HepG2 (cell line): ENCODE results near the gene FAM162A. TPM values are rescaled to one million over a fixed set of nuclear protein-coding genes. Genes with fewer than 3 reads are reported as not detected.

ENCODE experiments used
- ATAC-seq: fragments of 200-7000 bp; cut with Tn5 transposase; 3 replicates; pipeline ENCODE4 v1.9.1; 2020; ENCODE audit warnings: mild to moderate bottlenecking, moderate library complexity
- Bru-seq: library from RNA; stranded (reverse); fragments of 400-500 nt; gene quantifications from one replicate; lab custom pipeline; 2021; lab: Mats Ljungman, UMichigan
- BruChase-seq, 2 experiments: library from RNA; stranded (reverse); fragments of 400-500 nt; gene quantifications; one replicate each; lab custom pipeline; 2021; lab: Mats Ljungman, UMichigan
- BruUV-seq: library from RNA; stranded (reverse); fragments of 400-500 nt; replicated peaks from 2 replicates; lab custom pipeline; 2021; lab: Mats Ljungman, UMichigan
- CTCF ChIA-PET: fragments of 300-600 bp; formaldehyde crosslinking; extraction: SDS; loops from one replicate; lab custom pipeline; 2021; ENCODE audit warnings: low total read pairs, inconsistent platforms, low intra/inter-chr PET ratio; lab: Yijun Ruan, JAX
- POLR2A ChIA-PET: fragments of 350-600 bp; sonication (Branson Sonifier 250); formaldehyde crosslinking; loops from one replicate; lab custom pipeline; 2020; ENCODE audit warnings: antibody characterized with exemption, inconsistent platforms; lab: Yijun Ruan, JAX
- DNase-seq: peaks from one replicate; pipeline ENCODE4 v3.0.0-alpha.2; 2015; ENCODE audit warnings: low spot score
- FAIRE-seq: peaks from 3 replicates; lab custom pipeline; 2011; peaks lifted over from hg19 to GRCh38; lab: Jason Lieb, UNC
- H2AFZ ChIP-seq: one replicate; pipeline ENCODE4 v1.6.1; 2011; ENCODE audit warnings: low read length, inconsistent platforms
- H3K27ac ChIP-seq: fragments of 300-600 bp; 3 replicates; pipeline ENCODE4 v1.8.0; 2011; ENCODE audit warnings: mixed run types, mild to moderate bottlenecking, mixed read lengths, low read length, inconsistent platforms; ENCODE audit not compliant: insufficient read depth; ENCODE audit errors: extremely low read length
- H3K27me3 ChIP-seq, 2 experiments: fragments of 200-600 bp in 1 of 2; 2 replicates in 1 of 2; 3 replicates in 1 of 2; pipeline versions ENCODE4 v1.6.0 to v1.8.0; 2011; ENCODE audit warnings: low read length in 2 of 2, mild to moderate bottlenecking in 2 of 2, moderate library complexity in 2 of 2, inconsistent platforms in 1 of 2; ENCODE audit not compliant: insufficient read depth in 2 of 2, control insufficient read depth in 1 of 2
- H3K36me3 ChIP-seq, 2 experiments: fragments of 200-600 bp in 1 of 2; replicated peaks in 1 of 2; 2 replicates in 1 of 2; 3 replicates in 1 of 2; pipeline versions ENCODE4 v1.5.1 to v1.8.0; 2011; ENCODE audit warnings: low read length in 2 of 2, inconsistent platforms in 1 of 2; ENCODE audit not compliant: insufficient read depth in 2 of 2, control insufficient read depth in 1 of 2
- H3K4me1 ChIP-seq: 2 replicates; pipeline ENCODE4 v1.5.1; 2012; ENCODE audit warnings: low read length, inconsistent platforms; ENCODE audit not compliant: insufficient read depth
- H3K4me2 ChIP-seq: 2 replicates; pipeline ENCODE4 v1.6.0; 2011; ENCODE audit warnings: low read depth, low read length, inconsistent platforms
- H3K4me3 ChIP-seq, 3 experiments: fragments of 200-600 bp in 1 of 3; sonication (generic), shearing (Covaris generic) in 1 of 3; replicated peaks in 1 of 3; 2 replicates each; pipeline ENCODE4 v1.5.1; 2011 to 2016; ENCODE audit warnings: low read length in 3 of 3, inconsistent platforms in 2 of 3, low read depth in 2 of 3, mild to moderate bottlenecking in 2 of 3, control low read depth in 1 of 3, mixed read lengths in 1 of 3; ENCODE audit not compliant: insufficient read depth in 1 of 3
- H3K79me2 ChIP-seq: one replicate; pipeline ENCODE4 v1.6.1; 2011; ENCODE audit warnings: low read length, inconsistent platforms; ENCODE audit not compliant: insufficient read depth
- H3K9ac ChIP-seq: 2 replicates; pipeline ENCODE4 v1.6.0; 2011; ENCODE audit warnings: mild to moderate bottlenecking, low read depth, low read length, inconsistent platforms; ENCODE audit not compliant: insufficient read depth
- H3K9me3 ChIP-seq: 2 replicates; pipeline ENCODE4 v1.5.1; 2012; ENCODE audit warnings: mild to moderate bottlenecking, low read length
- H4K20me1 ChIP-seq: 2 replicates; pipeline ENCODE4 v1.6.0; 2011; ENCODE audit warnings: inconsistent platforms, mild to moderate bottlenecking, low read length, moderate library complexity; ENCODE audit not compliant: insufficient read depth
- GABPB1 ChIP-seq: IDR thresholded peaks from 2 replicates; pipeline ENCODE4 v1.6.1; 2016; ENCODE audit warnings: mild to moderate bottlenecking, missing genetic modification reagents, moderate library complexity, missing compliant biosample characterization
- NCOA5 ChIP-seq: sonication (generic); formaldehyde crosslinking; IDR thresholded peaks from 2 replicates; pipeline ENCODE4 v1.4.0; 2020; ENCODE audit warnings: missing genetic modification reagents
- RAD51 ChIP-seq: fragments of 450-650 bp; IDR thresholded peaks from 2 replicates; pipeline ENCODE4 v1.6.1; 2016; ENCODE audit warnings: borderline replicate concordance
- U2AF1 ChIP-seq: fragments of 200-400 bp; formaldehyde crosslinking; optimal IDR thresholded peaks from 2 replicates; pipeline ENCODE3; 2017; ENCODE audit warnings: mild to moderate bottlenecking, low read depth, low read length
- ZNF317 ChIP-seq: sonication (generic); formaldehyde crosslinking; IDR thresholded peaks from 2 replicates; pipeline ENCODE4 v1.5.0; 2020; ENCODE audit warnings: mild to moderate bottlenecking, missing genetic modification reagents
- ZNF407 ChIP-seq: sonication (generic); formaldehyde crosslinking; IDR thresholded peaks from one replicate; pipeline ENCODE4 v1.5.1; 2020; ENCODE audit warnings: mild to moderate bottlenecking, missing genetic modification reagents; ENCODE audit errors: not compliant biosample characterization
- ZNF678 ChIP-seq: sonication (generic); formaldehyde crosslinking; IDR thresholded peaks from 2 replicates; pipeline ENCODE4 v1.4.0; 2020; ENCODE audit warnings: mild to moderate bottlenecking, missing genetic modification reagents
- ZNF816 ChIP-seq: sonication (generic); formaldehyde crosslinking; IDR thresholded peaks from 2 replicates; pipeline ENCODE4 v1.8.0; 2022; ENCODE audit warnings: missing genetic modification reagents, mild to moderate bottlenecking, borderline replicate concordance
- WGBS: methylation state at CpG from one replicate; pipeline ENCODE4 v1.1.6; 2017; ENCODE audit warnings: low lambda C conversion rate; 5-methylcytosine and 5-hydroxymethylcytosine counted together
- in situ Hi-C: cut with HindIII; loops from 2 replicates; pipeline ENCODE4 v1.10.0; 2017; ENCODE audit warnings: low pct_unique_long_range_greater_than_20kb; ENCODE audit not compliant: extremely low pct_ligation_motif_present
- intact Hi-C: fragments of 100-400 bp; cut with micrococcal nuclease; formaldehyde crosslinking; loops from one replicate; pipeline ENCODE4 v1.10.0; 2022; ENCODE audit not compliant: unreplicated experiment
- long read RNA-seq, 2 experiments: library from RNA in 1 of 2; library from polyadenylated mRNA in 1 of 2; stranded (forward) in 1 of 2; unstranded in 1 of 2; transcript quantifications; one replicate each; pipeline ENCODE4 v2.0.0, GENCODE V29; 2019 to 2022
- polyA minus RNA-seq, 3 experiments: library from RNA; depleted of rRNA, polyadenylated mRNA; stranded (reverse); fragments of >200 nt; gene quantifications; 2 replicates each; pipeline ENCODE4 v1.2.3, GENCODE V29; 2011; ENCODE audit warnings: low replicate concordance in 1 of 3
- polyA plus RNA-seq, 8 experiments: library from polyadenylated mRNA; depleted of rRNA in 3 of 8; stranded (reverse) in 7 of 8; unstranded in 1 of 8; fragments of >200 nt; fragmentation: Illumina TruSeq in 4 of 8; extraction: Trizol in 4 of 8; gene quantifications; 2 replicates each; pipeline versions ENCODE4 v1.2.1 to v1.2.3, GENCODE V29; 2011 to 2016; ENCODE audit warnings: low read depth in 4 of 8, missing spikeins in 1 of 8, mixed read lengths in 1 of 8; ENCODE audit not compliant: insufficient read depth in 1 of 8
- total RNA-seq, 5 experiments: library from RNA; depleted of rRNA; stranded (reverse); fragments of >200 nt; fragmentation: Illumina TruSeq; extraction: Trizol; gene quantifications; 2 replicates each; pipeline ENCODE4 v1.2.3, GENCODE V29; 2016; ENCODE audit warnings: low read depth in 1 of 5

Gene FAM162A
- total RNA-seq (2016; rRNA removed; fragmentation: Illumina TruSeq; extraction: Trizol) (115 and 131 TPM in 2 replicates), polyA plus RNA-seq (2011; rRNA removed) (141 and 155 TPM in 2 replicates), polyA minus RNA-seq (2011; rRNA and poly(A)+ RNA removed; ENCODE audit: low replicate concordance) (11.7 and 21.1 TPM in 2 replicates), Bru-seq, nascent RNA (percentile 83 among the genes with signal in this experiment), BruChase-seq, experiment 1, labeled RNA remaining after a 6-hour chase (percentile 63 among the genes with signal in this experiment), BruChase-seq, experiment 2, labeled RNA remaining after a 2-hour chase (percentile 62 among the genes with signal in this experiment)
- 18.3 and 23.7 TPM in 2 replicates for total RNA-seq (2016; cell fraction: cytosol; rRNA removed; fragmentation: Illumina TruSeq; extraction: Trizol; ENCODE audit: low read depth)
- 118 and 149 TPM in 2 replicates for total RNA-seq (2016; cell fraction: insoluble cytoplasmic fraction; rRNA removed; fragmentation: Illumina TruSeq; extraction: Trizol)
- total RNA-seq (2016; cell fraction: membrane; rRNA removed; fragmentation: Illumina TruSeq; extraction: Trizol) = 29.2 and 29.7 TPM in 2 replicates
- 44.8 and 51.6 TPM in 2 replicates for total RNA-seq (2016; cell fraction: nucleus; rRNA removed; fragmentation: Illumina TruSeq; extraction: Trizol)
- 81.9 and 104 TPM in 2 replicates for polyA plus RNA-seq (2011; cell fraction: cytosol; rRNA removed)
- polyA plus RNA-seq (2011; cell fraction: nucleus; rRNA removed) = 33.6 and 34.6 TPM in 2 replicates
- 197 and 266 TPM in 2 replicates for polyA plus RNA-seq (2012)
- 34.9 and 38.9 TPM in 2 replicates for polyA plus RNA-seq (2016; cell fraction: cytosol; fragmentation: Illumina TruSeq; extraction: Trizol; ENCODE audit: low read depth)
- 167 and 187 TPM in 2 replicates for polyA plus RNA-seq (2016; cell fraction: insoluble cytoplasmic fraction; fragmentation: Illumina TruSeq; extraction: Trizol; ENCODE audit: low read depth)
- 30.9 and 35.6 TPM in 2 replicates for polyA plus RNA-seq (2016; cell fraction: membrane; fragmentation: Illumina TruSeq; extraction: Trizol; ENCODE audit: low read depth)
- polyA plus RNA-seq (2016; cell fraction: nucleus; fragmentation: Illumina TruSeq; extraction: Trizol; ENCODE audit: insufficient read depth, low read depth) = 93.4 and 95.0 TPM in 2 replicates
- polyA minus RNA-seq (2011; cell fraction: cytosol; rRNA and poly(A)+ RNA removed) = 29.6 and 36.6 TPM in 2 replicates
- polyA minus RNA-seq (2011; cell fraction: nucleus; rRNA and poly(A)+ RNA removed) = 70.0 and 72.2 TPM in 2 replicates
- long read RNA-seq, experiment 1, transcript FAM162A-203 (5 exons, 3,052 nt) = major isoform, 203 of 209 reads
- long read RNA-seq, experiment 1, partial matches to known transcripts = 5 of 209 reads
- long read RNA-seq, experiment 1, other reads (novel, unspliced or antisense) = 1 of 209 reads
- long read RNA-seq, experiment 2, transcript FAM162A-203 (5 exons, 3,052 nt) = major isoform, 121 of 139 reads
- long read RNA-seq, experiment 2, partial matches to known transcripts = 9 of 139 reads
- long read RNA-seq, experiment 2, other reads (novel, unspliced or antisense) = 8 of 139 reads

- no TSS peak for BruUV-seq
- CTCF ChIA-PET = interaction anchor here (1.6 kb wide), 1 partner anchor 78 kb away, joined by 8 read pairs; no protein-coding TSS in a partner anchor
- DNase-seq (peak; percentile 90), ATAC-seq (peak; percentile 97), FAIRE-seq (peak; percentile 56)
- H4K20me1 ChIP-seq = no peaks in the 10 kb centered on the region
- WGBS = 4% methylated on average over 14 of the region's 52 CpGs
- peak within 1 kb of the TSS; percentile 88 for H3K27ac ChIP-seq
- H3K4me1 ChIP-seq = peaks cover 73% of the 10 kb centered on the region
- peaks cover 0 to under 1% of the 10 kb centered on the region in 2 experiments; a peak in 1 of 5 replicates for H3K36me3 ChIP-seq
- peak within 1 kb of the TSS; percentile 80 for H3K9ac ChIP-seq
- peaks cover 88% of the 10 kb centered on the region for H3K79me2 ChIP-seq
- H3K4me3 ChIP-seq = peak within 1 kb of the TSS; percentile 83 to 96 (median 84)
- no peaks in the 10 kb centered on the region for H3K9me3 ChIP-seq
- peak within 1 kb of the TSS; percentile 97 for H3K4me2 ChIP-seq
- in situ Hi-C loops (no loop called here), intact Hi-C loops (loop anchor here (1.0 to 10.0 kb wide), 3 partner anchors 19 to 839 kb away; partner anchors contain the start of gene POLQ)
- peak within 1 kb of the TSS; percentile 51 for H2AFZ ChIP-seq
- H3K27me3 ChIP-seq = no peaks in the 10 kb centered on the region; a peak in 1 of 5 replicates
- POLR2A ChIA-PET = interaction anchor here (0.6 to 4.0 kb wide), 17 partner anchors 9 to 295 kb away, joined by 3 to 103 read pairs (median 6); partner anchors contain the start of genes PARP14 and WDR5B
- TF ChIP-seq RAD51 = no peak
- TF ChIP-seq U2AF1 = peak; percentile 89
- TF ChIP-seq ZNF678 (CRISPR knock-in tag) = no peak
- no peak for TF ChIP-seq ZNF816 (CRISPR knock-in tag)
- TF ChIP-seq GABPB1 (CRISPR knock-in tag) = peak; percentile 86
- no peak; the same call in 1 of the 2 replicates for TF ChIP-seq ZNF317
- TF ChIP-seq ZNF407 (CRISPR knock-in tag) = peak; percentile 93
- TF ChIP-seq NCOA5 (CRISPR knock-in tag) = no peak
Observed at GRCh38 chr3:122383771-122384697, at the start of gene FAM162A. Gene FAM162A, plus strand, starts transcription at chr3:122384182. Its CDS starts 84 bp downstream, at chr3:122384266.
